ENCODE data around the gene THSD7B. TPM values are rescaled to one million over a fixed set of nuclear protein-coding genes. Genes with fewer than 3 reads are reported as not detected.

THSD7B gene
- total RNA-seq, 1 donor from 2014 or later: 10.5 TPM

- H3K27ac Mint-ChIP-seq (ENCODE audit: unreplicated experiment): no peak overlapping the region
- no peak overlapping the region for H3K4me3 Mint-ChIP-seq (ENCODE audit: unreplicated experiment)
- no peak for TF ChIP-seq CTCF (IDR thresholded peaks at IDR 0.05; ENCODE audit: unreplicated experiment)
- no peaks in the 10 kb centered on the region for H3K27me3 Mint-ChIP-seq (ENCODE audit: unreplicated experiment)
- no peak for DNase-seq (ENCODE audit: low spot score)
- no peaks in the 10 kb centered on the region for H3K36me3 Mint-ChIP-seq (ENCODE audit: low read depth, unreplicated experiment)
- H3K9me3 Mint-ChIP-seq (ENCODE audit: unreplicated experiment): no peaks in the 10 kb centered on the region
- H3K4me1 Mint-ChIP-seq (ENCODE audit: unreplicated experiment): no peaks in the 10 kb centered on the region
Measured at GRCh38 chr2:137207030-137207429, 441.7 kb downstream of the THSD7B start.

- Mint-ChIP-seq H3K27me3 (ENCODE audit: unreplicated experiment) (no peaks in the 10 kb centered on the region), H3K9me3 (ENCODE audit: unreplicated experiment) (no peaks in the 10 kb centered on the region), H3K36me3 (ENCODE audit: low read depth, unreplicated experiment) (no peaks in the 10 kb centered on the region), H3K27ac (ENCODE audit: unreplicated experiment) (no peak overlapping the region), H3K4me1 (ENCODE audit: unreplicated experiment) (no peaks in the 10 kb centered on the region), H3K4me3 (ENCODE audit: unreplicated experiment) (no peak overlapping the region)
- TF ChIP-seq CTCF (IDR thresholded peaks at IDR 0.05; ENCODE audit: unreplicated experiment): no peak
- DNase-seq (ENCODE audit: low spot score): no peak
Measured at GRCh38 chr2:137208431-137208891, 443.1 kb downstream of the THSD7B start.

GRCh38 chr2:137210039-137210438, 444.7 kb downstream of the THSD7B start:
- TF ChIP-seq CTCF (IDR thresholded peaks at IDR 0.05; ENCODE audit: unreplicated experiment): no peak
- Mint-ChIP-seq H3K9me3 (ENCODE audit: unreplicated experiment) (no peaks in the 10 kb centered on the region), H3K27ac (ENCODE audit: unreplicated experiment) (no peak overlapping the region), H3K36me3 (ENCODE audit: low read depth, unreplicated experiment) (no peaks in the 10 kb centered on the region), H3K4me1 (ENCODE audit: unreplicated experiment) (no peaks in the 10 kb centered on the region), H3K4me3 (ENCODE audit: unreplicated experiment) (no peak overlapping the region), H3K27me3 (ENCODE audit: unreplicated experiment) (no peaks in the 10 kb centered on the region)
- no peak for DNase-seq (ENCODE audit: low spot score)

- DNase-seq (ENCODE audit: low spot score): no peak
- Mint-ChIP-seq H3K4me3 (ENCODE audit: unreplicated experiment) (no peak overlapping the region), H3K27ac (ENCODE audit: unreplicated experiment) (no peak overlapping the region), H3K36me3 (ENCODE audit: low read depth, unreplicated experiment) (no peaks in the 10 kb centered on the region), H3K9me3 (ENCODE audit: unreplicated experiment) (no peaks in the 10 kb centered on the region), H3K4me1 (ENCODE audit: unreplicated experiment) (no peaks in the 10 kb centered on the region), H3K27me3 (ENCODE audit: unreplicated experiment) (no peaks in the 10 kb centered on the region)
- TF ChIP-seq CTCF (IDR thresholded peaks at IDR 0.05; ENCODE audit: unreplicated experiment): no peak
Measured at GRCh38 chr2:137211761-137212160, 446.4 kb downstream of the THSD7B start.

- Mint-ChIP-seq H3K27ac (ENCODE audit: unreplicated experiment) (no peak overlapping the region), H3K9me3 (ENCODE audit: unreplicated experiment) (no peaks in the 10 kb centered on the region), H3K36me3 (ENCODE audit: low read depth, unreplicated experiment) (no peaks in the 10 kb centered on the region), H3K4me3 (ENCODE audit: unreplicated experiment) (no peak overlapping the region), H3K27me3 (ENCODE audit: unreplicated experiment) (no peaks in the 10 kb centered on the region), H3K4me1 (ENCODE audit: unreplicated experiment) (peaks cover 5% of the 10 kb centered on the region)
- TF ChIP-seq CTCF (IDR thresholded peaks at IDR 0.05; ENCODE audit: unreplicated experiment): no peak
- no peak for DNase-seq (ENCODE audit: low spot score)
Measured at GRCh38 chr2:137220438-137220993, 455.2 kb downstream of the THSD7B start.

Measured in endothelial cell (in vitro differentiated cells).